Activated CD8-positive, alpha-beta memory T cell treated with anti-CD3 and anti-CD28 coated beads, Interleukin-2, amount 50 U/mL, for 1 hour (primary cell): ENCODE measurements around the gene FAM83E.

Experiments used
- DNase-seq: peaks from one replicate; pipeline ENCODE4 v3.0.0-alpha.2; 2020; ENCODE audit errors: extremely low read depth

The FAM83E gene

GRCh38 chr19:48628486-48629296, 13.8 kb upstream of the FAM83E start:
- DNase-seq, result no peak

- no peak for DNase-seq
Measured at GRCh38 chr19:48627865-48628314, 13.0 kb upstream of the FAM83E start.

GRCh38 chr19:48627201-48627864, 12.5 kb upstream of the FAM83E start:
- DNase-seq, result no peak

GRCh38 chr19:48625891-48626327, 11.0 kb upstream of the FAM83E start:
- DNase-seq, result no peak

- no peak for DNase-seq
Measured at GRCh38 chr19:48624791-48625723, 10.2 kb upstream of the FAM83E start.

- peak; percentile 89 for DNase-seq
Measured at GRCh38 chr19:48624067-48624594, 9.3 kb upstream of the FAM83E start.

GRCh38 chr19:48623556-48624066, 8.7 kb upstream of the FAM83E start:
- DNase-seq, result no peak

- DNase-seq, result no peak
Measured at GRCh38 chr19:48619692-48620585, 5.1 kb upstream of the FAM83E start.

GRCh38 chr19:48618916-48619691, 4.2 kb upstream of the FAM83E start, which contains the start of the genes RPL18 and SPHK2:
Gene RPL18, minus strand, starts transcription at chr19:48619178. Its CDS starts 35 bp downstream, at chr19:48619143.
Gene SPHK2, plus strand, starts transcription at chr19:48619506. Its CDS starts 1,009 bp downstream, at chr19:48620515.
- peak; percentile 89 for DNase-seq

GRCh38 chr19:48618278-48618915, 3.5 kb upstream of the FAM83E start:
- no peak for DNase-seq

- no peak for DNase-seq
Measured at GRCh38 chr19:48617146-48617937, 2.5 kb upstream of the FAM83E start.

- DNase-seq, result no peak
Measured at GRCh38 chr19:48616491-48617056, 1.7 kb upstream of the FAM83E start.

- DNase-seq, result no peak
Measured at GRCh38 chr19:48616041-48616436, 1.2 kb upstream of the FAM83E start.

GRCh38 chr19:48615231-48616040, 560 bp upstream of the FAM83E start:
- DNase-seq, result no peak

GRCh38 chr19:48613852-48614435, 932 bp downstream of the FAM83E start:
- DNase-seq, result no peak

- DNase-seq, result no peak
Measured at GRCh38 chr19:48613024-48613851, 1.6 kb downstream of the FAM83E start.
